GM18508 (cell line): ENCODE results near the gene PWP1.
"Not testable (repeated sequence)": the region's sequence is repeated elsewhere in the genome, so short reads cannot be mapped to it uniquely, and the experiment has no call there.

Experiments used
- ATAC-seq: cut with Tn5 transposase; IDR thresholded peaks from one replicate; pipeline ENCODE4 v1.9.1; 2021; ENCODE audit warnings: moderate number of reproducible peaks; ENCODE audit not compliant: insufficient read depth, unreplicated experiment

PWP1 gene

DNA sequence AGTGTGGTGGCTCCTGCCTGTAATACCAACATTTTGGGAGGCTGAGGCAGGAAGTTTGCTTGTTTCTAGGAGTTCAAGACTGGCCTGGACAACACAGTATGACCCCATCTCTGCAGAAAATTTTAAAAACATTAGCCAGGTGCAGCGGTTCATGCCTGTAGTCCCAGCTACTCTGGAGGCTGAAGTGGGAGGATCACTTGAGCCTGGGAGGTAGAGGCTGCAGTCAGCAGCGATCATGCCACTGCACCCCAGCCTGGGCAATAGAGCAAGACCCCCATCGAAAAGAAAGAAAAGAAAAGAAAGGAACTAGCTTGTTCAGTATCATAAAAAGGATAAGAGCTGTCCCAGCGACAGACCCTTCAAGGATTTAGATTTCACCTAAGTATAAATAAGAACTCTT is 18.1 kb upstream of the PWP1 start:
- ATAC-seq = no peak

DNA sequence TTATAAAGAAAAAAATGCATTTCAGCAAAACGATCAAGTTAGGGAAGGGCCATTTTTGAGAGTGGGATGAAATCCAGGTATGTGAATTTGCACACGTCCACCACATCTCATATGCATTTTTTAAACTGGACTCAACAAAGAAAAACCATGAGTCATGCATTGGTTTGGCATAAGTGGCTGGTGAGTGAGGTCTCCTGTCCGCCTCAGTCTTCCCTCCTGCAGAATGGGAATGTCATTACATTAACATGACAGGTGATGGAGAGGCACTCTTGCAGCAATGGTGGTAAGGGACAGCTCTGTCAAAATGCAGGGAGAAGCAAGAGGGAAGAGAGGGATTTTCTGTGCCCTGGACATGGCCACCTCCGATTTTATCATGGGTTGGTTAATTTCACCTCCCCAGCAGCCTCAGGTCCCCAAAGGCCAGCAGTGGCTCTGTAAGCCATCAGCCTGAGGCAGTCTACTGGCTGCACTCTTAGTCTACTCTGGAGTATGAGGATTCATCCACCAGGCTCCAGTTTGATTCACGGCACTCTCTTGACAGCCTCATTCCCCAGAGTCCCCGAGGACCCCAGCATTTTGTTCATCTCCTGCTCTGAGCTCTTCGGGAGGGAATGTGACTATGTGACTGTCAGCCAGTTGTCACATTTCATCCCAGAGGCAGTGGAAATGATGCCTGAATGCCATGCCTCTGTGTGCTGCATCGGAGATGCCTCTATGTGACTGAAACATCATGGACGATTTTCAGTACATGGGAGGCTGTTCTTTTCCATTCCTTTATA is 17.1 kb upstream of the PWP1 start:
- ATAC-seq = no peak

DNA sequence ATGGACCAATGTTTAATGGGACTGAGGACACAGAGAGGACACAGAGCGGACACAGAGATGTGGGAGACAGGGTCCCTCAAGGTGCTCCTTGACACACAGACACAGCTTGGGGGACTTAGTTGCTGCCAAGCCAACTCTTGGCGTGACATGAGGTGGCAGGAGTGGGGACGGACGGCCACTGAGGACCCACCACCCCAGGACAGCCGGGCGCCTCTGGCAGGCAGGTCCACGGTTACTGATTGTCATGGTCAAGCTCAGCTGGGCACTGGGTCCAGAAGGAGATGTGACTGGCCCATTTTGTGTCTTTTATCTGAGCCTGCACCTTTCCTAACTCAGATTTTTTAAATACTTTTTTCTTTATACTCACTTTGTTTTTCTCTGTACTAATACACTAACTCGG is 15.7 kb upstream of the PWP1 start:
- no peak for ATAC-seq

DNA sequence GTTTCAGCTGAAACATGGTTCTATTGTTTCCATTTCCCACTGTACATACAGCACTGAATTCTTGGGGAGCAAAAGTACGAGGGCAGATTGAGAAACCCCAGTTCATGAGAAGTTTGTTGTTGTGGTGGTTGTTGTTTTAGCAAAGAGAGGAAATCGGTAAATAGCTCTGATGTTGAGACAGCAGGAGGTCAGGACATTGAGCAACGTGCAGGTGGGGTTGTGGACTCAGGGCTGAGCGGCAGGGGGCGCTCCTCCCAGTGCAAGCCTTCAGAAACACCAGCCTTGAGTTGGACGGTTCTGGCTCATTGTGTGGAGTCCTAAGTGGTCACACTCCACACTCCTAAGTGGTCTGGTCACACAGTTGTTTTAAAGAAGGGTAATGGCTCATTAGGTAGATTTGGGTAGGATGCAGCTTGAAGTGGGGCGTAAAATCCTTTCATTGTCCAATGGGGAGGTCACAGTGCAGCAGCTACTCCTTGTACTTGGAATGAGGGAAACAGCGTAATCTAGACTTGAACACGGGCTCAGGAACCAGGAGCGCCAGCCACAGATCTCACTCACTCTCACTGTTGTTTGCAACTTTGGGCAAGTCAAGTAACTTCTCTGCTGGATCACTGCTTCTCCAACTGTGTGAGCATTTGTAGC is 14.5 kb upstream of the PWP1 start:
- ATAC-seq = no peak

DNA sequence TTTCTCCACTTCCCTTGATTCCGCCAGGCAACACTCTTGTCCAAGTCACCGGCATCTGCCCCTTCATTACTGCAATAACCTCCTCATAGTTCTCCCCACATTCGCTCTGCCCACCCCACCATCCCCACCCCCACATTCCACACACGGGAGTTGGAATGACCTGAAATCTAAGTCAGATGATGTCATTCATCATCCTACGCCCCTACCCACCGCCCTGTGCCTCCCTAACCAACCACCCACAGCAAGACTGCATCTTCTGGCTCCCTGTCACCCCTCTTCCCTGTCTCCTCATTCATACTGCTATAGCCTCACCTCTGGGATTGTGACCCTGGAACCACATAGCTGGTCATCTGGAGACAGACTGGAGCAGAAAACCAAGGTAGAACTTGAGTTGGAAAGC is 7.9 kb upstream of the PWP1 start:
- no peak for ATAC-seq

DNA sequence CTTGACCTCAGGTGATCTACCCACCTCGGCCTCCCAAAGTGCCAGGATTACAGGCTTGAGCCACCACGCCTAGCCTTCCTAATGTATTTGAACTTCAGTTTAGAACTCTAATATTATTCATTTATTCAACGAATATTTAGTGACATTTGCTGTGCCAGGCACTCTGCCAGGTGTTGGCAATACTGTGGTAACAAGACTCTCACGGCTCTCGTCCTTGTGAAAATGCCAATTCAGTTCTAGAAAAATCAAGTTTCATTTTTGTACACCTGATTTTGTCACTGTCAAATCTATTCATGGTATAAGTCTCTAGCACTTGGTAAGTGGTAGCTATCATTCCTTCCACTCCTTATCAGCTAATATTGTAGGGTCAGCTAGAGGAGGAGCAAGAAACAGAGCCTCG is 6.3 kb upstream of the PWP1 start:
- ATAC-seq = no peak

DNA sequence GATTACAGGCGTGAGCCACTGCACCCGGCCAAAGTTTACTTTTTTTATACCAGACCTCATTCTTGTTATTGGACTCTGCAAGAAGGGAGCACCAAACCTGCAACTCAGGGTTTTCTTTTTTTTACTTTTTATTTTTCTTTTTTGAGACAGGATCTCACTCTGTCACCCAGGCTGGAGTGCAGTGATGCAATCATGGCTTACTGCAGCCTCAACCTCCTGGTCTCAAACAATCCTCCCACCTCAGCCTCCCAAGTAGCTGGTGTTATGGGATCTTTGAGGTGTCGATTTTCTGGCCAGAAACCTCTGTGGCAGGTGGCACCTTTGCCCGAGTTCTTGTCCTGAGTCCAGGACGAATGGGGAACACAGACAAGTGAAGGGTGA is 4.2 kb upstream of the PWP1 start:
- ATAC-seq = no peak

DNA sequence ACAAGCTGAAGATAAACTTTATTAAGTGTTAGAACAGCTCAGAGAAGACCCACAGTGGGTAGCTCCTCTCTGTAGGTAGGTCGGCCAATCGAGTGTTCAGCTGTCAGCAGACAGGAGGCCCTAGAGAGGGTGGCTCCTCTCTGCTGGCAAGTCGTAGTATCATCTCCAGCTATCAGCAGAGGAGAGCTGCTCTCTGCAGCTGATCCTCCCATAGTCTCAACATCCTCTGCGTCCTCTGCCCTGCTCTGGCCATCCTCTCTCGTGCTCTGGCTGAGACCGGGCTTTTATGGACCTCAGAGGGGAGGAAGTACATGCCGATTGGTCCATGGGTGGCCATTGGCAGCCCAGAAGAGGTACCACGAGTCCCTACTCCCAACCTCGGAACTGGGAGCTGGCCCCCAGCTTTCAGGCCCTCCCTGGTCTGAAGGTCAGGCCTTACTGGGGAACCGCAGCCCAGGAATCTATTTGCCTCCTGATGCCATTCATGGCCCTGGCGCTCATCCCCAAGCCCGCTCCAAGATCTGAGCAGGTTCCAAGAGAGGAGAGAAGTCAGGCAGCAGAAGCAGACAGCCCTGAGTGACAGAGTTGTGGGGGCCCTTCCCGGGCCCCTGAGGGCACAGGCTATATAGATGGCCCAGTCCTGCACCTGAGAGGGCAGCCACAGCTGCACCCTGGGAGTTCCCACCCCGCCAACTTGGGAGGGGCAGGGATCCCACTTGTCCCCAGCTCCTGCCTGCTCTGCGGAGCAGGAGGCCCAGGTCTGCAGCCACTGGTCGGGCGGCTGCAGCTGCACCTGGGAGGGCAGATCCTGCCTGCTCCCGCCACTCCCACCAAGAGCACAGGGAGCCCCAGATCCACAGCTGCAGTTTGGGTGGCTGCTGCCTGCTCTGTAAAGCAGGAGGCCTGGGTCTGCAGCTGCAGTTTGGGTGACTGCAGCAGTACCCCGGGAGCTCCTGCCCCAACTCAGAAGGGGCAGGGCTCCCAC is 3.5 kb upstream of the PWP1 start:
- ATAC-seq = no peak

DNA sequence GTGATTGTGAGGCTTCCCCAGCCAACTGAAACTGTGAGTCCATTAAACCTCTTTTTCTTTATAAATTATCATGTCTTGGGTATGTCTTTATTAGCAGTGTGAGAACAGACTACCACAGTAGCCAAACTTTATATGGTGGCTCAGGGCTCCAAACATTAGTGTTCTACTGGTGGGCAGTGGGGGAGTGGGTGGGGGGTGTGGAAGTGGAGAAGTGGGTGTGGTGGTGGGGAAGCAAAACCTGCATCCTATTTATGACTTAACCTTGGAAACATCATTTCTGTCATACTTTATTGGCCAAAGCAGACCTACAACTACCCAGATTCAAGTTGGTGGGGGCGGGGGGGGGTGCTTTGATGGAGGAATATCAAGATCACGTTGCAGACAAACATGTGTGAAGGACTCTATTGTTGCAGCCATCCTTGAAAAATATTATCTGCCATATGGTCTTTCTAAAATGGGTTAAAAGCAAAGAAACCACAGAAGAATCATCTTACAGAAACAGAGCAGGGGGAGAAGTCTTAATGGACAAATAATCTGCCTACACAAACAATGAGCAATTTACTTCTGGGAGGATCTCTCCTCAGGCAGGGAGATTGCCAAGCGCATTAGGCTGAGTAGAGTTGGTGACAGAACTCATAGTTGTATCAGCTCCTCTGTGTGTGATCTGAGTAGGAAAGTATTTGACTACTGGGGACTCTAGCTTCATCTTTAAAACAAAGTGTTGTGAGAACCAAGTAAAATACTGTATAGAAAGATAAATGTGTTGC is 1.4 kb upstream of the PWP1 start:
- no peak for ATAC-seq

DNA sequence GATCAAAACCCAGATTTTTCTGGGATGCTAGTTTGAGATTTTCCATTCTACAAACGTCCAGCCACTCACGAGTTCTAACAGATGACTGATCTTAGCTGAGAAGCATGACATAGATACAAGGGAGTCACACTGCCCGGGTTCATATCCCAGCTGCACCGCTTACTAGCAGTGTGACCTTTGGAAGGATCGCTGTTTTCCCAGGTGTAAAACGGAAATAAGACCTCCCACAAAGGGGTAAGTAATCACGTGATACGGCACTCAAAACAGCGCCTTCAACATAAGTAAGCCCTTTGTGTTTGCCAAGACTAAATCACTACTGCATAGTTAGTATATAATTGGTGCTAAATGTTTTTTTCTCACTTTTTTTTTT is 624 bp upstream of the PWP1 start:
- no peak for ATAC-seq

DNA sequence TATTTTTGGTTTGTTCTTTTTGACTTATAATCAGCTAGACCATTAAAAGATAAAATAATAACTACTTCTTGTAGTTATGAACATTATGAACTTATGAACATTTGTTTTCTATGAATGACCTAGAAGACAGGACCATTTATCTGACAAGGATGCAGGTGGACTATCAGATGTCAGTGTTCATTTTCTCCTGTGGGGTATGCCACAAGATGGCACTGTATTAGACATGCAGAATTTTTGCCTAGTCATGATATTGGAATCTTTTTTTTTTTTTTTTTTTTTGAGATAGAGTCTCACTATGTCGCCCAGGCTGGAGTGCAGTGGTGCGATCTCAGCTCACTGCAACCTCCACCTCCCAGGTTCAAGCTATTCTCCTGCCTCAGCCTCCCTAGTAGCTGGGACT is 10.2 kb downstream of the PWP1 start:
- ATAC-seq = not testable (repeated sequence)

DNA sequence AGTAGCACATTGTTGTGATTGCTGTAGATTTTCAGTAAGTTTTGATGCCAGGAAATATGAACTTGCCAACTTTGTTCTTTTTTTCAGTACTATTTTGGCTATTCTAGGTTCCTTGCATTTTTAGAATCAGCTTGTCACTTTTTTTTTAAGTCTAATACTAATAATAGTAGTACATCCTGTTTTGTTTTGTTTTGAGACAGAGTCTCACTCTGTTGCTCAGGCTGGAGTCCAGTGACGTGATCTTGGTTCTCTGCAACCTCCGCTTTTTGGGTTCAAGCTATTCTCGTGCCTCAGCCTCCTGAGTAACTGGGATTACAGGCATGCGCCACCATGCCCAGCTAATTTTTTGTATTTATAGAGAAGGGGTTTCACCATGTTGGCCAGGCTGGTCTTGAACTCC is 16.5 kb downstream of the PWP1 start:
- ATAC-seq = no peak

DNA sequence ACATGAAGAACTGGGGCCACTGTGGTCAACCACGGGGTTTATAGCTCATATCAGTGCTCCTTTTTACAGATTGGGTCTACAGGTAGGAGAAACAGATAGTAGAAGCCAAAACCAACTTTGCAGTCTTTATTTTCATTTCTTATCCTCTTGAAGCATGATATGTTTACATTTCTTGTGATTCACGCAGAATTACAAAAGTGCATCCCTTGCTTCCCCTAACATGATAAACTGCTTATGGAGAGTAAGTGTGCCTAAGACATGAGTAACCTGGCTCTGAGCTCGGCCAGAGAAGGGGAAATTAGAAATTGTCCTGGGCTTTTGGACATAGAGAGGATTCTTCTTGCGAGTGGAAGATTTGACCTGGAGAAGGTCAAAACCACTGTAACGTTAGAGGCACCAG is 18.4 kb downstream of the PWP1 start:
- ATAC-seq = no peak

DNA sequence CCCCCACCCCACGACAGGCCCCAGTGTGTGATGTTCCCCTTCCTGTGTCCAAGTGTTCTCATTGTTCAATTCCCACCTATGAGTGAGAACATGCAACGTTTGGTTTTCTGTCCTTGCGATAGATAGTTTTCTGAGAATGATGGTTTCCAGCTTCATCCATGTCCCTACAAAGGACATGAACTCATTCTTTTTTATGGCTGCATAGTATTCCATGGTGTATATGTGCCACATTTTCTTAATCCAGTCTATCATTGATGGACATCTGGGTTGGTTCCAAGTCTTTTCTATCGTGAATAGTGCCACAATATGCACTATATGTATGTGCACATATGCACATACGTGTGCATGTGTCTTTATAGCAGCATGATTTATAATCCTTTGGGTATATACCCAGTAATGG is 19.9 kb downstream of the PWP1 start:
- ATAC-seq = not testable (repeated sequence)

DNA sequence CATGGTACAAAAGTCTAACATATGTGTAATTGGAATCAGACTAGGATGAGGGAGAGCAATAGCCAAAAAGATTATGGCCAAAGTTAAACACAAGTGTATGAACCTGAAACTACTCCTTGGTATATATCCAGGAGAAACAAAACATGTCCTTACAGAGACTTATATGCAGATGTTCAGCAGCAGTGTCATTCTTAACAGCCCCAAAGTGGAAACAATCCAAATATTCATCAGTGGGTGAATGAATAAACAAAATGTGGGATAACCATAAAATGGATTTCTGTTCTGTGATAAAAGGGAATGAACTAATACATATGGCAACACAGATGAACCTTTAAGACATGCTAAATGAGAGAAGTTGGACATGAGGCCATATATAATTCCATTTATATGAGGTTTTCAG is 30.2 kb downstream of the PWP1 start:
- no peak for ATAC-seq

DNA sequence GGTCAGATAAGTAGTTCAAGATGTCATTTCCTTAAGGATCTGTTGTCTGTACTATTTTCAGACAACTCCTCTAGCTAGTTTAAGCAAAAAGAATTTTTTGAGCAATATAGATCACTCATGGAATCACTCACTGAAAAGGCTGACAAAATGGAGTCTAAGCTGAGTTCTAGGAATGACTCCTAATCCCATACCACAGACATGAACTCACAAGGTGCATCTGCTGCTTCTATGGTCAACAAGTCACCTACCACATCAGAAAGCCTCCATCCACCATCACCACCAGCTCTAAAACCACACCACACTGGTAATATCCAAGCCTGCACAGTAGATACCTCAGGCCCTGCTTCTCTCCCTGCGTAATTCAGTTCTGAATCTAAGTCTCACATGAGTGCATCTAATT is 33.0 kb downstream of the PWP1 start:
- no peak for ATAC-seq

DNA sequence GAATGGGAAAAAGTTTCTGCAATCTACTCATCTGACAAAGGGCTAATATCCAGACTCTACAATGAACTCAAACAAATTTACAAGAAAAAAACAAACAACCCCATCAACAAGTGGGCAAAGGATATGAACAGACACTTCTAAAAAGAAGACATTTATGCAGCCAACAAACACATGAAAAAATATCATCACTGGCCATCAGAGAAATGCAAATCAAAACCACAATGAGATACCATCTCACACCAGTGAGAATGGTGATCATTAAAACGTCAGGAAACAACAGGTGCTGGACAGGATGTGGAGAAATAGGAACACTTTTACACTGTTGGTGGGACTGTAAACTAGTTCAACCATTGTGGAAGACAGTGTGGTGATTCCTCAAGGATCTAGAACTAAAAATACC is 41.7 kb downstream of the PWP1 start:
- not testable (repeated sequence) for ATAC-seq

DNA sequence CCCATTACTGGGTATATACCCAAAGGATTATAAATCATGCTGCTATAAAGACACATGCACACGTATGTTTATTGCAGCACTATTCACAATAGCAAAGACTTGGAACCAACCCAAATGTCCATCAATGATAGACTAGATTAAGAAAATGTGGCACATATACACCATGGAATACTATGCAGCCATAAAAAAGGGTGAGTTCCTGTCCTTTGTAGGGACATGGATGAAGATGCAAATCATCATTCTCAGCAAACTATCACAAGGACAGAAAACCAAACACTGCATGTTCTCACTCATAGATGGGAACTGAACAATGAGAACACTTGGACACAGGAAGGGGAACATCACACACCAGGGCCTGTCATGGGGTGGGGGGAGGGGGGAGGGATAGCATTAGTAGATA is 42.1 kb downstream of the PWP1 start:
- not testable (repeated sequence) for ATAC-seq

DNA sequence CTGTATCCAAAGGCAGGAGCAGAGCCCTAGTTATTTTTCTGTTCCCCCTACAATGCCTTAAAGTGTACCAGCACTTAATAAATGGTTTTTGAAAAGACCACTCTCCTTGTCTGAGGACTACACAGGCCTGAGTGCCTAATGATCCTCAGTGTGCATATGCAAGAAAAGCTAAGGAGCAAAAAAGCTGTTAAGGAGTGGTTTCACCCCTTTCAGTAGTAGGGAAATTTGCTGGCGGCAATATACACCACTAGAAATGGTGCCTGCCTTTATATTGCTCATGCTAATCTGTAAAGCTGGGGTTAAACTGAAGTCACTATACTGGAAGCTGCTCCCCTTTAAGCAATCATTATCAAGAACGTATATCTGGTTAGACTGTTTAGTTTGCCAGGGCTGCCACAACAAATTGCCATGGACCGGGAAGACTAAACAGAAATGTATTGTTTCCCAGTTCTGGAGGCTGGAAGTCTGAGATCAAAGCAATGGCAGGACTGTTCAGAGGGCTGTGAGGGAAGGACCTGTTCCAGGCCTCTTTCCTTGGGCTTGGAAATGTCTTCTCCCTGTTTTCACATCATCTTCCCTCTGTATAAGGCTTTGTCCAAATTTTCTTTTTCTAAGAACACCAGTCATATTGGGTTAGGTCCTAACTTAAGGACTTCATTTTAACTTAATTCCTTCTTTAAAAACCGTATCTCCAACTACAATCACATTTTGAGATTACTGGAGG is 45.2 kb downstream of the PWP1 start:
- ATAC-seq = no peak

DNA sequence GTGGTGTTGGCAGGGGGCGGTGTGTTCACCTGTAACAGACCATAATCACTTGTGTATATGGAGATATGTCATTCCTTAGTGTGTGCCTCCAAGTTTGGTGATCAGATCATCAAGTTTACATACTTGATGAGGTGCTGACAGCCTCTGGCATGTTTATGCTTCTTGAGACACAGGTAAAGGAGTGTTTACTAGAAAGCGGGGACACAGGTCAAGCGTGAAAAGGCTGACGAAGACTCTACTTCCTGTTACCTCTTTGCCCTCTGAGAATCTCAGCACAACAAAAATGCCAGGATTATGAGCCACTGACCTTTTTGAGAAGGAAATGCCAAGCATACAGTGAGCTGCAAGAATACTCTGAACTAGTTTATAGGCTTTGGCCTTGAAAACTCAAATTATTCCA is 45.8 kb downstream of the PWP1 start:
- ATAC-seq = no peak
